DMS153 treated with DMSO at 0.1 percent for 48 hours (cell line): ENCODE measurements around the gene RFX8.

Source experiments
- DNase-seq: peaks from one replicate; lab custom pipeline; 2025; ENCODE audit not compliant: unreplicated experiment; lab: John Stamatoyannopoulos, UW

Gene RFX8

GRCh38 chr2:101383016-101383541 lies 91.8 kb downstream of the RFX8 start:
- DNase-seq = no peak

GRCh38 chr2:101382442-101382841 lies 92.5 kb downstream of the RFX8 start:
- DNase-seq = no peak

GRCh38 chr2:101380376-101380775 lies 94.5 kb downstream of the RFX8 start:
- DNase-seq = no peak

GRCh38 chr2:101379091-101379490 lies 95.8 kb downstream of the RFX8 start:
- DNase-seq = no peak

- no peak for DNase-seq
Observed at GRCh38 chr2:101375653-101376052, 99.3 kb downstream of the RFX8 start.

- DNase-seq = no peak
Observed at GRCh38 chr2:101374821-101375561, 99.9 kb downstream of the RFX8 start.

- DNase-seq = no peak
Observed at GRCh38 chr2:101372792-101373191, 102.1 kb downstream of the RFX8 start.

- no peak for DNase-seq
Observed at GRCh38 chr2:101371636-101372035, 103.3 kb downstream of the RFX8 start.

- no peak for DNase-seq
Observed at GRCh38 chr2:101369100-101369499, 105.8 kb downstream of the RFX8 start.

GRCh38 chr2:101368376-101368775 lies 106.5 kb downstream of the RFX8 start:
- no peak for DNase-seq

GRCh38 chr2:101367508-101367907 lies 107.4 kb downstream of the RFX8 start:
- DNase-seq = no peak

GRCh38 chr2:101364878-101365277 lies 110.0 kb downstream of the RFX8 start:
- DNase-seq = no peak

- no peak for DNase-seq
Observed at GRCh38 chr2:101362777-101363176, 112.1 kb downstream of the RFX8 start.

GRCh38 chr2:101362316-101362715 lies 112.6 kb downstream of the RFX8 start:
- no peak for DNase-seq

GRCh38 chr2:101361522-101361921 lies 113.4 kb downstream of the RFX8 start:
- DNase-seq = no peak

GRCh38 chr2:101361121-101361520 lies 113.8 kb downstream of the RFX8 start:
- no peak for DNase-seq

GRCh38 chr2:101360232-101360631 lies 114.7 kb downstream of the RFX8 start:
- DNase-seq = no peak

GRCh38 chr2:101359410-101359954 lies 115.4 kb downstream of the RFX8 start:
- no peak for DNase-seq

- DNase-seq = no peak
Observed at GRCh38 chr2:101357376-101357775, 117.5 kb downstream of the RFX8 start.

GRCh38 chr2:101356521-101356920 lies 118.4 kb downstream of the RFX8 start:
- DNase-seq = no peak

- no peak for DNase-seq
Observed at GRCh38 chr2:101356055-101356454, 118.9 kb downstream of the RFX8 start.

GRCh38 chr2:101355401-101356054 lies 119.4 kb downstream of the RFX8 start:
- no peak for DNase-seq
